Mesendoderm (in vitro differentiated cells): ENCODE measurements around the gene SURF4.

Experiments used
- DNase-seq: peaks from one replicate; pipeline ENCODE4 v3.0.0; 2013
- H2AK5ac ChIP-seq: 2 replicates; pipeline ENCODE4 v1.6.1; 2013; ENCODE audit warnings: low read length, inconsistent platforms
- H2BK120ac ChIP-seq: 2 replicates; pipeline ENCODE4 v1.6.1; 2013; ENCODE audit warnings: low read depth, mild to moderate bottlenecking, low read length, moderate library complexity, mixed read lengths
- H2BK15ac ChIP-seq: replicated peaks from 2 replicates; pipeline ENCODE4 v1.6.1; 2013; ENCODE audit warnings: low read depth, mild to moderate bottlenecking, moderate library complexity
- H2BK5ac ChIP-seq: 2 replicates; pipeline ENCODE4 v1.6.1; 2013; ENCODE audit warnings: low read length, inconsistent platforms
- H3K18ac ChIP-seq: 2 replicates; pipeline ENCODE4 v1.6.1; 2013; ENCODE audit warnings: mild to moderate bottlenecking, low read length, mixed read lengths
- H3K23ac ChIP-seq: one replicate; pipeline ENCODE4 v1.6.1; 2013; ENCODE audit warnings: low read length
- H3K27ac ChIP-seq: 2 replicates; pipeline ENCODE4 v1.5.1; 2013; ENCODE audit warnings: low read depth, mild to moderate bottlenecking, inconsistent platforms, low read length, moderate library complexity
- H3K27me3 ChIP-seq: 2 replicates; pipeline ENCODE4 v1.6.1; 2013; ENCODE audit warnings: low read length, control low read depth, mild to moderate bottlenecking, inconsistent platforms; ENCODE audit not compliant: insufficient read depth, poor library complexity
- H3K36me3 ChIP-seq: 2 replicates; pipeline ENCODE4 v1.6.1; 2013; ENCODE audit warnings: low read length, inconsistent platforms; ENCODE audit not compliant: control insufficient read depth, insufficient read depth
- H3K4ac ChIP-seq: one replicate; pipeline ENCODE4 v1.6.1; 2013; ENCODE audit warnings: low read depth, mild to moderate bottlenecking, low read length, moderate library complexity
- H3K4me1 ChIP-seq: 2 replicates; pipeline ENCODE4 v1.6.1; 2013; ENCODE audit warnings: low read depth, low read length, inconsistent platforms; ENCODE audit not compliant: control insufficient read depth
- H3K4me2 ChIP-seq: 2 replicates; pipeline ENCODE4 v1.6.1; 2013; ENCODE audit warnings: low read length
- H3K4me3 ChIP-seq: 2 replicates; pipeline ENCODE4 v1.5.1; 2013; ENCODE audit warnings: mild to moderate bottlenecking, low read length
- H3K56ac ChIP-seq: one replicate; pipeline ENCODE4 v1.6.1; 2013; ENCODE audit warnings: low read length
- H3K79me1 ChIP-seq: 2 replicates; pipeline ENCODE4 v1.6.1; 2013; ENCODE audit warnings: low read length, inconsistent platforms
- H3K79me2 ChIP-seq: 2 replicates; pipeline ENCODE4 v1.6.1; 2013; ENCODE audit warnings: mild to moderate bottlenecking, low read length; ENCODE audit not compliant: control insufficient read depth, insufficient read depth
- H3K9ac ChIP-seq: 2 replicates; pipeline ENCODE4 v1.6.1; 2013; ENCODE audit warnings: low read length, inconsistent platforms
- H4K5ac ChIP-seq: one replicate; pipeline ENCODE4 v1.6.1; 2013; ENCODE audit warnings: low read length
- H4K8ac ChIP-seq: one replicate; pipeline ENCODE4 v1.6.1; 2013; ENCODE audit warnings: low read depth, mild to moderate bottlenecking, control low read depth, low read length, moderate library complexity
- WGBS: extraction: QIAGEN DNeasy Blood & Tissue Kit; methylation state at CpG from one replicate; pipeline ENCODE4 v1.1.7; 2013; ENCODE audit warnings: low lambda C conversion rate, missing lambda C conversion rate; ENCODE audit not compliant: insufficient coverage; ENCODE audit errors: extremely low coverage; 5-methylcytosine and 5-hydroxymethylcytosine counted together

The SURF4 gene

GRCh38 chr9:133342570-133342969, 33.3 kb downstream of the SURF4 start:
- no CpG with 5 or more reads among the region's 11 CpGs for WGBS
- peaks cover 17% of the 10 kb centered on the region for H3K79me1 ChIP-seq
- H3K23ac ChIP-seq, result no peak overlapping the region
- no peak overlapping the region for H3K27ac ChIP-seq
- no peak overlapping the region for H2AK5ac ChIP-seq
- no peak overlapping the region for H3K4me2 ChIP-seq
- DNase-seq, result peak; percentile 41
- H3K4me1 ChIP-seq, result no peaks in the 10 kb centered on the region
- H3K18ac ChIP-seq, result no peak overlapping the region
- no peak overlapping the region for H2BK120ac ChIP-seq
- peaks cover 21% of the 10 kb centered on the region for H3K79me2 ChIP-seq
- H3K27me3 ChIP-seq, result no peaks in the 10 kb centered on the region
- H3K56ac ChIP-seq, result no peak overlapping the region
- no peak overlapping the region for H3K4me3 ChIP-seq
- H4K5ac ChIP-seq, result no peak overlapping the region
- H3K4ac ChIP-seq, result no peak overlapping the region
- H4K8ac ChIP-seq, result no peak overlapping the region
- no peak overlapping the region for H2BK15ac ChIP-seq
- no peak overlapping the region for H3K9ac ChIP-seq
- H3K36me3 ChIP-seq, result peaks cover 14% of the 10 kb centered on the region
- H2BK5ac ChIP-seq, result no peak overlapping the region

- Histone ChIP-seq H3K79me1 (peaks cover 17% of the 10 kb centered on the region), H3K79me2 (peaks cover 18% of the 10 kb centered on the region), H3K4me3 (no peak overlapping the region), H3K23ac (no peak overlapping the region), H2AK5ac (no peak overlapping the region), H3K18ac (no peak overlapping the region), H4K8ac (no peak overlapping the region), H3K9ac (no peak overlapping the region), H3K4ac (no peak overlapping the region), H3K27ac (no peak overlapping the region), H2BK5ac (no peak overlapping the region), H3K36me3 (peaks cover 14% of the 10 kb centered on the region), H4K5ac (no peak overlapping the region), H3K4me2 (no peak overlapping the region), H3K56ac (no peak overlapping the region), H3K27me3 (no peaks in the 10 kb centered on the region), H3K4me1 (no peaks in the 10 kb centered on the region), H2BK15ac (no peak overlapping the region), H2BK120ac (no peak overlapping the region)
- no CpG with 5 or more reads among the region's 12 CpGs for WGBS
- DNase-seq, result peak; percentile 81
Observed at GRCh38 chr9:133342069-133342406, 33.8 kb downstream of the SURF4 start.

DNA sequence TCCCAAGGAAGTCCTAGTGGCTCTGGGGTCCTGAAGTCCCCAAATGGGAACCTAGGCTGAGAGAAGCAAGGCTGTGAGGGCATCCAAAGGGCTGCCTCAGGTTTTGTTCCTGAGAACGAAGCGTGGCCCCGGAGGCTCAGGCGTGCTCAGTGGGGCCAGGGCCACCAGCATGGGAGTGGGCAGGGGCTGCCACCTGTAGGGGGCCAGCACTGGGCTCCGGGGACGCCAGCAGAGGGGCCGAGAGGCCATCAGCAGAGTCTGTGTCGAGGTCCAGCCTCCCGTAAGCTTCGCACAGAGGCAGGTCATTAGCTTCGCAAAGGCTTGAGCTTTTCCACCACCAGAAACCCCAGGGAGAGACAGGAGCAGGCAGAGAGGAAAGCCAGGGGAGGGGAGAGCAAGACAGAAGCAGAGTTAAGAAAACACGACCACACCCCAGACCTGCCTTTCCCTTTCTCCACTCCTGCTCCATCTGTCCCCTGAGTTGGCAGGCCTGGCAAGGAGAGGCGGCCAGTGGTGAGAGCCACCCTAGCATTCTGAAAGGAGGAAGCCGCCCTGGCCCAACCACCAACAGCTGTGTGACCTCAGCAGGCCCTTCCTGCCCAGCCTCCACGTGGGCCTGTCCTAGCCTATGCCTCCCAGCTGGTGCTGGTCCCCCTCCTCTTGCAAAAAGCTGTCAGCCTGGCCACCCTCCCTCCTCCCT, 34.3 kb downstream of the SURF4 start:
- H3K4me1 ChIP-seq, result no peaks in the 10 kb centered on the region
- WGBS, result no CpG with 5 or more reads among the region's 15 CpGs
- no peak overlapping the region for H2BK120ac ChIP-seq
- H3K9ac ChIP-seq, result no peak overlapping the region
- no peak overlapping the region for H3K4me3 ChIP-seq
- no peak overlapping the region for H3K18ac ChIP-seq
- peaks cover 14% of the 10 kb centered on the region for H3K36me3 ChIP-seq
- no peak overlapping the region for H3K4me2 ChIP-seq
- no peak overlapping the region for H2BK5ac ChIP-seq
- no peak for DNase-seq
- no peak overlapping the region for H3K23ac ChIP-seq
- no peak overlapping the region for H4K5ac ChIP-seq
- no peak overlapping the region for H2BK15ac ChIP-seq
- H3K27me3 ChIP-seq, result no peaks in the 10 kb centered on the region
- peaks cover 12% of the 10 kb centered on the region for H3K79me2 ChIP-seq
- H4K8ac ChIP-seq, result no peak overlapping the region
- no peak overlapping the region for H2AK5ac ChIP-seq
- no peak overlapping the region for H3K27ac ChIP-seq
- no peak overlapping the region for H3K4ac ChIP-seq
- H3K79me1 ChIP-seq, result peaks cover 16% of the 10 kb centered on the region
- no peak overlapping the region for H3K56ac ChIP-seq

DNA sequence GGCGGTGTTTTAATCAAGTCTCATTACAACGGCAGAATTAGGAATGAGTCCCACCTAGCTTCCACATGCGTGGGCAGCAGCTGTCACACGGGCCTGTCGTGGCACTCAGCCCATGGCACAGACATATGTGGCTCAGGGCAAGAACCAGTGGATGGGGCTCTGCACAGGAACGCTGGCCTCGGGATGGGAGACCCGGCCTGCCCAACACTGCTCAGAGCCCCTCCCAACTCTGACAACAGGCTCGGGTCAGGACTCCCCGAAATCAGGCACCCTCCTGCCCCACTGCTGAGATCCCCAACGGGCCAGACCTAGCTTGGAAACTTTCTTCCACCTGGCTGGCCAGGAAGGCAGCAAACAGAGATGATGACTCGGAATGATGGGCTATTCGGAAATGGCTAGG, 34.9 kb downstream of the SURF4 start:
- Histone ChIP-seq H2BK15ac (no peak overlapping the region), H4K5ac (no peak overlapping the region), H4K8ac (no peak overlapping the region), H2BK5ac (no peak overlapping the region), H2BK120ac (no peak overlapping the region), H3K4ac (no peak overlapping the region), H3K4me2 (no peak overlapping the region), H3K79me1 (peaks cover 10% of the 10 kb centered on the region), H3K4me3 (no peak overlapping the region), H3K36me3 (peaks cover 14% of the 10 kb centered on the region), H2AK5ac (no peak overlapping the region), H3K4me1 (no peaks in the 10 kb centered on the region), H3K79me2 (peaks cover 6% of the 10 kb centered on the region), H3K9ac (no peak overlapping the region), H3K18ac (no peak overlapping the region), H3K27ac (no peak overlapping the region), H3K27me3 (no peaks in the 10 kb centered on the region), H3K56ac (no peak overlapping the region), H3K23ac (no peak overlapping the region)
- no CpG with 5 or more reads among the region's 13 CpGs for WGBS
- no peak for DNase-seq

DNA sequence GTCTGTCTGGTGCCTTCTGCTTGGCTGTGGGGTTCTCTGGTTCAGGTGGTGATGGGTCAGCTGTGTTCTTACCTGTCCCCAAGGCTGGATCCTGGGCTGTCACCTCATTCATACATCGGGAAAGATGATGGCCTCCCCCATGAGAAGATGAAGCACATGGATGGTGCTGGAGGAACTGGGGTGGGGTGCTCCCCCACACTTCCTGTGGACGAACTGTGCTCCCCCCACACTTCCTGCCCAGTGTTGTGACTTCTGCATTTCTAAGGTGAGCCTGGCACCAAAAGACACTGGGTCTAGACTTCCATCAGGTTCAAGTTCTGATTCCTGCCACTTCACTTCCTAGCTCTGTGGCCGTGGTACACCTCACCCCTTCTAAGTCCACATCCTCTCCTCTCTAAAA, 35.6 kb downstream of the SURF4 start:
- no peak overlapping the region for H4K5ac ChIP-seq
- no peak overlapping the region for H3K56ac ChIP-seq
- H3K36me3 ChIP-seq, result peaks cover 12% of the 10 kb centered on the region
- WGBS, result no CpG with 5 or more reads among the region's 3 CpGs
- H2AK5ac ChIP-seq, result no peak overlapping the region
- H3K9ac ChIP-seq, result no peak overlapping the region
- no peak overlapping the region for H2BK15ac ChIP-seq
- H3K18ac ChIP-seq, result no peak overlapping the region
- peaks cover 3% of the 10 kb centered on the region for H3K79me2 ChIP-seq
- no peaks in the 10 kb centered on the region for H3K27me3 ChIP-seq
- no peak overlapping the region for H3K4ac ChIP-seq
- no peaks in the 10 kb centered on the region for H3K4me1 ChIP-seq
- no peak overlapping the region for H3K23ac ChIP-seq
- H3K27ac ChIP-seq, result no peak overlapping the region
- DNase-seq, result no peak
- no peak overlapping the region for H4K8ac ChIP-seq
- H3K4me2 ChIP-seq, result no peak overlapping the region
- peaks cover 5% of the 10 kb centered on the region for H3K79me1 ChIP-seq
- H2BK120ac ChIP-seq, result no peak overlapping the region
- H2BK5ac ChIP-seq, result no peak overlapping the region
- no peak overlapping the region for H3K4me3 ChIP-seq

GRCh38 chr9:133339641-133340040, 36.2 kb downstream of the SURF4 start:
- Histone ChIP-seq H2BK5ac (no peak overlapping the region), H4K8ac (no peak overlapping the region), H2BK120ac (no peak overlapping the region), H3K56ac (no peak overlapping the region), H3K27ac (no peak overlapping the region), H3K18ac (no peak overlapping the region), H3K4me1 (peaks cover under 1% of the 10 kb centered on the region), H3K23ac (no peak overlapping the region), H3K79me1 (peaks cover 2% of the 10 kb centered on the region), H3K4ac (no peak overlapping the region), H3K27me3 (no peaks in the 10 kb centered on the region), H3K79me2 (peaks cover 5% of the 10 kb centered on the region), H4K5ac (no peak overlapping the region), H3K4me3 (no peak overlapping the region), H3K4me2 (no peak overlapping the region), H3K36me3 (peaks cover 12% of the 10 kb centered on the region), H2AK5ac (no peak overlapping the region), H2BK15ac (no peak overlapping the region), H3K9ac (no peak overlapping the region)
- no CpG with 5 or more reads among the region's 5 CpGs for WGBS
- no peak for DNase-seq
